NOMO-1 (cell line): Measurements from ENCODE around the gene TUNAR.
A peak's percentile ranks its signal among the peaks of the same experiment; 100 is the strongest.

Experiments
- DNase-seq, 2 experiments: peaks; one replicate each; lab custom pipeline; 2025; ENCODE audit not compliant: unreplicated experiment in 2 of 2; lab: John Stamatoyannopoulos, UW

Gene TUNAR

GRCh38 chr14:95871531-95871930 is 5.1 kb upstream of the TUNAR start:
- no peak for DNase-seq

GRCh38 chr14:95872777-95873176 is 3.9 kb upstream of the TUNAR start:
- no peak for DNase-seq

GRCh38 chr14:95875831-95876760 is 536 bp upstream of the TUNAR start:
- no peak for DNase-seq

GRCh38 chr14:95877633-95878032 is 1.0 kb downstream of the TUNAR start:
- DNase-seq, result no peak

GRCh38 chr14:95884377-95884776 is 7.7 kb downstream of the TUNAR start:
- DNase-seq, result no peak

- peak in 1 of 2 experiments; percentile 12 for DNase-seq
These were observed 8.6 kb downstream of the TUNAR start for GRCh38 chr14:95885278-95885677.

GRCh38 chr14:95885866-95886265 is 9.2 kb downstream of the TUNAR start:
- DNase-seq, result no peak

DNA sequence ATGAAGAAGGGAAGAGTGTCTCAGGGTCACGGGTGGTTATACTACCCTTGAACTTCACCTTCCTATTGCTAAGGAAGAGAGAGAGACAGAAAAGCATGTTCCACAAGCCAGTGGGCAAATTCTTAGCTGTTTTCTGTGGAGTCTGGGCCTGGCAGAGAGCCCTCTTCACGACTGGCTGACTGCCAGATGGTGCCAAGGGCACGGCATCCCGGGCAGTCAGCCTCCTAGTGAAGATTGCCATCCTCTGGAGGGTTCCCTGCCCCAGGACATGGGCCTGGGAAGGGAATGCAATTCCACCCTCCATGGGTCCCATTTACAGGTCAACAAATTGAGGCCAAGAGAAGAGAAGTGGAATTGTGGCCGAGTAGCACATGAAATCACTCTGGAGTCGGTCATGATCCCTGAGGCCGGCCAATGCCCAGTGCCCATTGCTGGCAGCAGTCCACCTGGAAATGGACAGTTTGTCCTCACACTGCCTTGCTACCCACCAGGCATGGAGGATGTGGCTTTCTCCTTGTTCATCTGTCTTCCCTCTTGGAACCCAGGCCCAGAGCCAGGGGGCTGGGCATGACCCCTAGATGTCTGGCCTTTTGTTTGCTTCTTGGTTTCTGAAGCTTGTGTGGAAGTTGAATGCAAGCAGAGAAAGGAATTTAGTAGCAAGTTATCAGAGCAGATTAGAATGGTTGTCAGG is 9.9 kb downstream of the TUNAR start:
- no peak for DNase-seq

GRCh38 chr14:95887351-95887750 is 10.7 kb downstream of the TUNAR start:
- DNase-seq, result no peak

- no peak for DNase-seq
These were observed 12.8 kb downstream of the TUNAR start for GRCh38 chr14:95889236-95889979.

DNA sequence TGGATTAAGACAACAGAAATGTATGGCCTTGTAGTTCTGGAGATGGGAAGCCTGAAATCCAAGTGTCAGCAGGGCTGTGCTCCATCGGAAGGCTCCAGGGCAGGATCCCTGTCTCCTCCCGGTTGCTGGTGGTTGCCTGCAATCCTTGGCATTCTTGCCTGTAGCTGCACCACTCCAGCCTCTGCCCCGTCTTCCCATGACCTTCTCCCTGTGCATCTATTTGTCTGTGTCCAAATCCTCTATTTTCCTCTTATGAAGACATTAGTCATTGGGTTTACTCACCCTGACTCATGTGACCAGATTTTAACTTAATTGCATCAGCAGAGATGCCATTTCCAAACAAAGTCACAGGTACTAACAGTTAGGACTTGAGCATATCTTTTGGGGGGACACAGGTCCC is 15.1 kb downstream of the TUNAR start:
- no peak for DNase-seq

GRCh38 chr14:95892142-95892541 is 15.5 kb downstream of the TUNAR start:
- DNase-seq, result no peak

DNA sequence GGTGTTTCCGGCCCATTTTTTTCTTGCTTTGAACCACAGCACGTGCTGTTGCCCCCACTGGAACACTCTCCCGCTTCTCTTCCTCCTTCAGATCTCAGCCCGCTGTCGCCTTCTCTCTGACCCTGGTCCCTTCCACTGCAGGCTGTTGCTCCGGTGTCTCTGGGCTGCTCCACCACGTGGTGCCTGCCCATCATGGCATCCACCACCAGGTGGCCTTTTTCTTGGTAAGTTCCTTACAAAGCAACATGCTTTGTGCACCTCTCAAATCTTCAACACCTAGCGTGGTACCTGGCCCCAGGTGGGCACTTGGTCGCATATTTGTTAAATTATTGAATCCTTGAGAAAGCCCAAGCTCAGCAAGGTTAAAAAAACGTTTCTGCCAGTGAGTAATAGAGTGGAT is 19.1 kb downstream of the TUNAR start:
- DNase-seq, result no peak

GRCh38 chr14:95896498-95897135 is 20.0 kb downstream of the TUNAR start:
- DNase-seq, result no peak

DNA sequence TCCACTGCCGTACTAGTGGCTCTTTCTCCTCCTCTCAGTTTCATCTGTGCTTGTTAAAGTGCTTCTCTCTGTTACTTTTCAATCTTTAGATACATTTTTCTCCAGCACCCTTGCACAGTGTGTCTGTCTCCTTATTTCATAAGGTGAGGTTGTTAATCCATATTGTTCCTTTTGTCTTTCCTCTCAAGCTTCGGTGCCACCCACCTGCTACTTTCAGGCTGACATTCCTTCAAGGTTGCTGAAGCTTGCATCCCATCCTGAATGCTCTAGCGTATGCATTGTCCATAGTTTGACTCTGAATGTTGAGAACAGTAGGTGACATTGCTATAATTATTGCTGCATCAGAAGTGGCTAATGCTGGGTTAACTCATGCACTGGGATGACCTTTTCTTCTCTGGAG is 20.6 kb downstream of the TUNAR start:
- DNase-seq, result no peak

DNA sequence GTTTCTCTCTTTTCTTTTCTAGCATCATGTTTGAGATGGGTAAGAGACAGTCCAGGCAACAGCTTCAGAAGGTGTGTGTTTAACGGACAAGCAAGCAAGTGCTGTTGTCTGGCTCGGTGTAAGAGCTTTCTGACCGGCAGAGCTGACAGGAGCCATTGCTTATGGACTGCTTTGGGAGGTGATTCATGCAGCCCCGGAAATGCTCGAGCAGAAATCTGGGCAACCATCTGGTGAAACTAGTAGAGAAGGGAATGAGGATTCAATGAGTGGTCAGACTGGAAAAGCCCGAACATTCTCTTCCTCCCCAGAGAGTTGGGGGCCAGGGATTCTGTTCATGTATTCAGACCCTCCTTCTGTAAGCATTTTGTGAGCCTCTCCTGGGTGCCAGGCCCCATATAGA is 24.4 kb downstream of the TUNAR start:
- no peak for DNase-seq

- no peak for DNase-seq
These were observed 25.7 kb downstream of the TUNAR start for GRCh38 chr14:95902273-95902826.

GRCh38 chr14:95903165-95903564 is 26.5 kb downstream of the TUNAR start:
- DNase-seq, result no peak

- no peak for DNase-seq
These were observed 27.0 kb downstream of the TUNAR start for GRCh38 chr14:95903616-95904107.

GRCh38 chr14:95906591-95906990 is 30.0 kb downstream of the TUNAR start:
- DNase-seq, result no peak
